Bronchial epithelial cell (primary cell): Measurements from ENCODE around the gene SPAG16. TPM values are rescaled to one million over a fixed set of nuclear protein-coding genes. Genes with fewer than 3 reads are reported as not detected.

Source experiments
- DNase-seq: peaks from one replicate; pipeline ENCODE4 v3.0.0-alpha.2; 2010; ENCODE audit warnings: low read depth
- FAIRE-seq: peaks from 2 replicates; lab custom pipeline; 2011; peaks lifted over from hg19 to GRCh38; lab: Jason Lieb, UNC
- H3K27me3 ChIP-seq: 2 replicates; pipeline ENCODE4 v1.5.1; 2011; ENCODE audit warnings: low read length; ENCODE audit not compliant: control insufficient read depth, insufficient read depth
- H3K36me3 ChIP-seq: 2 replicates; pipeline ENCODE4 v1.5.1; 2011; ENCODE audit warnings: low read length; ENCODE audit not compliant: control insufficient read depth, insufficient read depth
- H3K4me3 ChIP-seq: 2 replicates; pipeline ENCODE4 v1.5.1; 2011; ENCODE audit warnings: mild to moderate bottlenecking, low read depth, low read length, control low read depth
- CTCF ChIP-seq: IDR thresholded peaks from 2 replicates; pipeline ENCODE4 v1.5.1; 2011; ENCODE audit warnings: mild to moderate bottlenecking, moderate library complexity, low read length, control low read depth, inconsistent platforms; ENCODE audit not compliant: insufficient read depth, severe bottlenecking
- total RNA-seq: library from RNA; depleted of rRNA; stranded (reverse); fragments of >200 nt; gene quantifications from 2 replicates; pipeline ENCODE4 v1.2.1, GENCODE V29; 2014

The SPAG16 gene
- total RNA-seq, 1 donor from 2014 or later = 10.8 TPM

- Histone ChIP-seq H3K27me3 (no peaks in the 10 kb centered on the region), H3K4me3 (no peak overlapping the region), H3K36me3 (no peaks in the 10 kb centered on the region)
- FAIRE-seq (no peak), DNase-seq (no peak)
- TF ChIP-seq CTCF = no peak
Observed at GRCh38 chr2:213415093-213415492, 130.8 kb downstream of the SPAG16 start.

- TF ChIP-seq CTCF = no peak
- no peak for FAIRE-seq
Observed at GRCh38 chr2:213416832-213417231, 132.6 kb downstream of the SPAG16 start.

GRCh38 chr2:213419980-213420379 is 135.7 kb downstream of the SPAG16 start:
- no peak overlapping the region for H3K4me3 ChIP-seq
- TF ChIP-seq CTCF = no peak
- no peak for FAIRE-seq

More at GRCh38 chr2:213416832-213417231, 132.6 kb downstream of the SPAG16 start:
- H3K36me3 ChIP-seq = no peaks in the 10 kb centered on the region
- H3K4me3 ChIP-seq = no peak overlapping the region
- DNase-seq = no peak
- no peaks in the 10 kb centered on the region for H3K27me3 ChIP-seq

GRCh38 chr2:213420828-213421385 is 136.6 kb downstream of the SPAG16 start:
- no peak for DNase-seq
- H3K4me3 ChIP-seq = no peak overlapping the region
- H3K36me3 ChIP-seq = no peaks in the 10 kb centered on the region
- H3K27me3 ChIP-seq = no peaks in the 10 kb centered on the region
- FAIRE-seq = no peak
- no peak for TF ChIP-seq CTCF

More at GRCh38 chr2:213419980-213420379, 135.7 kb downstream of the SPAG16 start:
- Histone ChIP-seq H3K36me3 (no peaks in the 10 kb centered on the region), H3K27me3 (no peaks in the 10 kb centered on the region)
- DNase-seq = no peak

GRCh38 chr2:213422211-213422610 is 137.9 kb downstream of the SPAG16 start:
- TF ChIP-seq CTCF = no peak
- FAIRE-seq (no peak), DNase-seq (no peak)
- no peak overlapping the region for H3K4me3 ChIP-seq
- no peaks in the 10 kb centered on the region for H3K27me3 ChIP-seq
- H3K36me3 ChIP-seq = no peaks in the 10 kb centered on the region

- Histone ChIP-seq H3K4me3 (no peak overlapping the region), H3K36me3 (no peaks in the 10 kb centered on the region), H3K27me3 (no peaks in the 10 kb centered on the region)
- FAIRE-seq (no peak), DNase-seq (no peak)
- TF ChIP-seq CTCF = no peak
Observed at GRCh38 chr2:213425618-213426017, 141.4 kb downstream of the SPAG16 start.
